Caco-2 (cell line): ENCODE results near the gene LYRM2. TPM values are rescaled to one million over a fixed set of nuclear protein-coding genes. Genes with fewer than 3 reads are reported as not detected.
A peak's percentile ranks its signal among the peaks of the same experiment; 100 is the strongest.

ENCODE experiments used
- BruUV-seq: library from RNA; stranded (reverse); fragments of 400-500 nt; replicated peaks from 2 replicates; lab custom pipeline; 2021; lab: Mats Ljungman, UMichigan
- CTCF ChIA-PET: fragments of 300-600 bp; sonication (Branson Sonifier 250); formaldehyde crosslinking; loops from one replicate; lab custom pipeline; 2022; ENCODE audit warnings: antibody characterized with exemption; lab: Charles Lee
- POLR2A ChIA-PET: fragments of 300-600 bp; sonication (Branson Sonifier 250); formaldehyde crosslinking; loops from one replicate; lab custom pipeline; 2022; ENCODE audit warnings: antibody characterized with exemption; lab: Charles Lee
- DNase-seq, 2 experiments: peaks; one replicate each; pipeline versions ENCODE4 v3.0.0 to v3.0.0-alpha.2; 2020 to 2022
- H3K27me3 ChIP-seq: replicated peaks from 2 replicates; pipeline ENCODE4 v1.6.0; 2011; ENCODE audit warnings: low read length; ENCODE audit not compliant: control insufficient read depth, insufficient read depth
- H3K36me3 ChIP-seq: 2 replicates; pipeline ENCODE4 v1.5.1; 2011; ENCODE audit warnings: low read length; ENCODE audit not compliant: control insufficient read depth, insufficient read depth
- H3K4me1 ChIP-seq: fragments of 250-450 bp; sonication (Bioruptor Pico); 2 replicates; pipeline ENCODE4 v1.5.1; 2020; ENCODE audit warnings: mild to moderate bottlenecking
- H3K4me3 ChIP-seq: 2 replicates; pipeline ENCODE4 v1.5.1; 2011; ENCODE audit warnings: low read depth, mild to moderate bottlenecking, control low read depth, low read length
- H3K9me3 ChIP-seq: fragments of 250-450 bp; sonication (Bioruptor Pico); 2 replicates; pipeline ENCODE4 v1.5.1; 2020; ENCODE audit warnings: mild to moderate bottlenecking, moderate library complexity
- H3K27ac Mint-ChIP-seq: one replicate; pipeline ENCODE4 v1.8.0; 2022; ENCODE audit warnings: mixed read lengths; ENCODE audit not compliant: unreplicated experiment
- H3K27me3 Mint-ChIP-seq: one replicate; pipeline ENCODE4 v1.8.0; 2022; ENCODE audit warnings: mixed read lengths; ENCODE audit not compliant: insufficient read depth, unreplicated experiment
- H3K36me3 Mint-ChIP-seq: one replicate; pipeline ENCODE4 v1.8.0; 2022; ENCODE audit warnings: mild to moderate bottlenecking, mixed read lengths; ENCODE audit not compliant: insufficient read depth, unreplicated experiment
- H3K4me1 Mint-ChIP-seq: one replicate; pipeline ENCODE4 v1.8.0; 2022; ENCODE audit warnings: low read depth, mixed read lengths; ENCODE audit not compliant: unreplicated experiment
- H3K4me3 Mint-ChIP-seq: one replicate; pipeline ENCODE4 v1.8.0; 2022; ENCODE audit warnings: mild to moderate bottlenecking, moderate library complexity, mixed read lengths; ENCODE audit not compliant: unreplicated experiment
- H3K9me3 Mint-ChIP-seq: one replicate; pipeline ENCODE4 v1.8.0; 2022; ENCODE audit warnings: mixed read lengths; ENCODE audit not compliant: unreplicated experiment
- intact Hi-C: fragments of 100-400 bp; cut with micrococcal nuclease; formaldehyde crosslinking; loops from one replicate; pipeline ENCODE4 v1.10.0; 2022; ENCODE audit not compliant: unreplicated experiment
- total RNA-seq: library from RNA; stranded (reverse); gene quantifications from 2 replicates; pipeline ENCODE4 v1.2.3, GENCODE V29; 2022
- TF ChIP-seq, protein P1 (sequence below), 2 experiments: fragments of 200-600 bp in 1 of 2; IDR thresholded peaks; 1 replicate in 1 of 2; 2 replicates in 1 of 2; pipeline versions ENCODE4 v1.5.1 to v1.8.0; 2011 to 2022; ENCODE audit warnings: antibody characterized with exemption in 1 of 2, control low read depth in 1 of 2, inconsistent platforms in 1 of 2, low read depth in 1 of 2, low read length in 1 of 2, mild to moderate bottlenecking in 1 of 2, moderate library complexity in 1 of 2; ENCODE audit not compliant: insufficient read depth in 1 of 2, severe bottlenecking in 1 of 2, unreplicated experiment in 1 of 2

LYRM2 gene
- total RNA-seq, 1 experiment from 2014 or later = 40.9 TPM

DNA sequence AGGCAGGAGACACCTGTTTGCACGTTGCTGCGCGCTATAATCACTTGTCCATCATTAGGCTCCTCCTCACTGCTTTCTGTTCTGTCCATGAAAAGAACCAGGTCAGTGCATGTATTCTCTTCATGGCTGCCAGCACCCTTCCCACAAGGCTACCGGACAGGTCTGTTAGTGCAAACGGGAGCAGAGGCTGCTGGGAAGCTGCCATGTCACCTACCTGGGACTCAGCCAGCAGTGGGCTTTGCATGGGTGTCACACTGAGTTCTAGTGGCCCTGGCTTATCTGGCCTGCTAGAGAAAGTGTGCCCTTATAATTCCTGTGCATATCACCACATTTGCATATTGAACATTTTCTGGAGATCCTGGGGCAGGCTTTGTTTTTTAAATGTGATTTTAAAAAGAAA is 24.8 kb downstream of the LYRM2 start:
- Mint-ChIP-seq H3K27ac (no peak overlapping the region), H3K4me3 (no peak overlapping the region), H3K27me3 (no peaks in the 10 kb centered on the region), H3K4me1 (no peaks in the 10 kb centered on the region), H3K36me3 (peaks cover 5% of the 10 kb centered on the region), H3K9me3 (no peaks in the 10 kb centered on the region)
- no peaks in the 10 kb centered on the region for H3K27me3 ChIP-seq
- H3K4me3 ChIP-seq = no peak overlapping the region
- no peak for DNase-seq
- TF ChIP-seq, protein P1, sequence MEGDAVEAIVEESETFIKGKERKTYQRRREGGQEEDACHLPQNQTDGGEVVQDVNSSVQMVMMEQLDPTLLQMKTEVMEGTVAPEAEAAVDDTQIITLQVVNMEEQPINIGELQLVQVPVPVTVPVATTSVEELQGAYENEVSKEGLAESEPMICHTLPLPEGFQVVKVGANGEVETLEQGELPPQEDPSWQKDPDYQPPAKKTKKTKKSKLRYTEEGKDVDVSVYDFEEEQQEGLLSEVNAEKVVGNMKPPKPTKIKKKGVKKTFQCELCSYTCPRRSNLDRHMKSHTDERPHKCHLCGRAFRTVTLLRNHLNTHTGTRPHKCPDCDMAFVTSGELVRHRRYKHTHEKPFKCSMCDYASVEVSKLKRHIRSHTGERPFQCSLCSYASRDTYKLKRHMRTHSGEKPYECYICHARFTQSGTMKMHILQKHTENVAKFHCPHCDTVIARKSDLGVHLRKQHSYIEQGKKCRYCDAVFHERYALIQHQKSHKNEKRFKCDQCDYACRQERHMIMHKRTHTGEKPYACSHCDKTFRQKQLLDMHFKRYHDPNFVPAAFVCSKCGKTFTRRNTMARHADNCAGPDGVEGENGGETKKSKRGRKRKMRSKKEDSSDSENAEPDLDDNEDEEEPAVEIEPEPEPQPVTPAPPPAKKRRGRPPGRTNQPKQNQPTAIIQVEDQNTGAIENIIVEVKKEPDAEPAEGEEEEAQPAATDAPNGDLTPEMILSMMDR (IDR thresholded peaks at IDR 0.05; ENCODE audit: insufficient read depth in 1 of 2, low read depth in 1 of 2, low read length in 1 of 2, severe bottlenecking in 1 of 2, unreplicated experiment in 1 of 2) = no peak
- no peaks in the 10 kb centered on the region for H3K9me3 ChIP-seq
- intact Hi-C loops = no loop called here
- no peaks in the 10 kb centered on the region for H3K4me1 ChIP-seq
- H3K36me3 ChIP-seq = no peaks in the 10 kb centered on the region
- POLR2A ChIA-PET = no interaction called here
- no TSS peak for BruUV-seq
- CTCF ChIA-PET = interaction anchor here (0.7 kb wide), 1 partner anchor 173 kb away, joined by 3 read pairs; no protein-coding TSS in a partner anchor

DNA sequence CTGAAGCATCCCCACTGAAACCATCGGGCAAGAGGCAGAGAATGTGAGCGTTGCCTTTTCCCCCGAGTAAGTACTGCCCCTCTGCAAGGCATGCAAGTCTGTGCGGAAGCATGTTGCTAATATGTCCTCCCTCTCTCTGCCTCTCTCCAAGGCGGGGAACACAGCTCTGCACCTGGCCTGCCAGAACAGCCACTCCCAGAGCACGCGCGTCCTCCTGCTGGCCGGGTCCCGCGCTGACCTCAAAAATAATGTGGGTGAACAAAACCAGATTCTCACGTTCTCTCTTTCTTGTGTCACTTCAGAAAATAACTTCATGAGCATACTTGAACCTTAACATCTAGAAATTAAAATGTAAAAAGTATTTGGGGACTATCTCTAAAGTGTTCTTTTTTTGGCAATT is 26.4 kb downstream of the LYRM2 start:
- no TSS peak for BruUV-seq
- DNase-seq = peak in 1 of 2 experiments; percentile 15
- no peak overlapping the region for H3K27ac Mint-ChIP-seq
- no peaks in the 10 kb centered on the region for H3K4me1 Mint-ChIP-seq
- H3K4me3 Mint-ChIP-seq = no peak overlapping the region
- peaks cover 5% of the 10 kb centered on the region for H3K36me3 Mint-ChIP-seq
- Histone ChIP-seq H3K27me3 (no peaks in the 10 kb centered on the region), H3K9me3 (no peaks in the 10 kb centered on the region), H3K36me3 (no peaks in the 10 kb centered on the region), H3K4me1 (no peaks in the 10 kb centered on the region), H3K4me3 (no peak overlapping the region)
- no peaks in the 10 kb centered on the region for H3K27me3 Mint-ChIP-seq
- ChIA-PET CTCF (interaction anchor here (0.8 kb wide), 1 partner anchor 179 kb away, joined by 3 read pairs; the partner anchor contains the start of gene ANKRD6), POLR2A (no interaction called here)
- TF ChIP-seq, protein P1 (IDR thresholded peaks at IDR 0.05; ENCODE audit: insufficient read depth in 1 of 2, low read depth in 1 of 2, low read length in 1 of 2, severe bottlenecking in 1 of 2, unreplicated experiment in 1 of 2) = no peak
- intact Hi-C loops = no loop called here
- H3K9me3 Mint-ChIP-seq = no peaks in the 10 kb centered on the region

DNA sequence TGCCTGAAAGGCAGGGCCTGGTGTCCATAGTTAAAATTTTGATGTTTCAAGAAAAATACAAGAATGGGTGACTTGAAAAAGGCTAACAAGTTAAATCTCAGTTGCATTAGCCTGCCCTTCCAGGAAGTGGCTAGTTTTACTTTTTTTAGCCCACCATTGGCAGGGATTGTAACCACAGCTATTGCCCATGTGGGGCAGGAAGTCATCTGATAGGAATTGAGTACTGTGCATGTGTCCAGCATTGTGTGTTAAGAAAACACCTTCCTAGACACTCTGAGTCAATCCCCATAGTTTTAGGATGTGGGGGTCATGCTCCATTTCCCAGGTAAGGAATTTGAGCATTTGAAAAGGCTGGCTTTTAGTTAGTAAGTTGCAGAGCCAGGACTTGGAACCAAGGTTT is 26.9 kb downstream of the LYRM2 start:
- H3K9me3 Mint-ChIP-seq = no peaks in the 10 kb centered on the region
- Histone ChIP-seq H3K27me3 (no peaks in the 10 kb centered on the region), H3K9me3 (no peaks in the 10 kb centered on the region), H3K4me3 (no peak overlapping the region), H3K36me3 (no peaks in the 10 kb centered on the region), H3K4me1 (no peaks in the 10 kb centered on the region)
- ChIA-PET CTCF (interaction anchor here (0.8 kb wide), 1 partner anchor 179 kb away, joined by 3 read pairs; the partner anchor contains the start of gene ANKRD6), POLR2A (no interaction called here)
- DNase-seq = no peak
- H3K27me3 Mint-ChIP-seq = no peaks in the 10 kb centered on the region
- BruUV-seq = no TSS peak
- intact Hi-C loops = no loop called here
- no peak overlapping the region for H3K27ac Mint-ChIP-seq
- H3K36me3 Mint-ChIP-seq = peaks cover 5% of the 10 kb centered on the region
- TF ChIP-seq, protein P1 (IDR thresholded peaks at IDR 0.05; ENCODE audit: insufficient read depth in 1 of 2, low read depth in 1 of 2, low read length in 1 of 2, severe bottlenecking in 1 of 2, unreplicated experiment in 1 of 2) = no peak
- H3K4me1 Mint-ChIP-seq = no peaks in the 10 kb centered on the region
- no peak overlapping the region for H3K4me3 Mint-ChIP-seq
